GM12891 (cell line): ENCODE results near the gene GRAP.

Experiments used
- POLR2AphosphoS5 ChIP-seq: IDR thresholded peaks from 2 replicates; pipeline ENCODE4 v1.6.1; 2011; ENCODE audit warnings: low read depth, low read length, control low read depth
- TAF1 ChIP-seq: IDR thresholded peaks from 2 replicates; pipeline ENCODE4 v1.6.1; 2011; ENCODE audit warnings: low read depth, low read length, control low read depth

DNA sequence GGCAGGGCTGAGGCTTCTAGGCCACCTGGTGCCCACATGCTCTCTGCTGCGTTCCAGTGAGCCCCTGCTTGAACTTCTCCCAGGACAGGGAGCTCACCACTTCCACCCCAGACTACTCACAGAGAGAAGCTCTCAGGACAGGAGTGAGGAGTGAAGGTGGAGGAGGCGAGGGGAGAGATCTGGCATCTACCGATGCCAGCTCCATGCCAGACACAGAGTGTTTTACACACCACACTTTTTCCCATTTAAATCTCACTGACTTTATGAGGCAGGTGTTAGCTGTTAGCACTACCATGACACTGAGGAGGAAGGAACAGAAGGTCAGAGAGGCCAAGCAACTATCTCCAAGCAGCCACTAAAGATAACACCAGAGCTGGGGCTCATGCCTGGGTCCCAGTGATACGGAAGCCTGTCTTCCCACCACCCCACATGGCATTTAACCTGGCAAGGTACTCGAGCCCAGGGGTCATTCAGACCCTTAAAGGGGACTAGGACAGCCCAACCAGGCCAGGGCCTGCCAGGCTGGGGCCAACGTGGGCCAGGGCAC, 49.0 kb downstream of the GRAP start:
- TF ChIP-seq POLR2AphosphoS5 (no peak), TAF1 (no peak)
